ENCODE results near the gene ENKD1.

GRCh38 chr16:67713647-67714273 lies 47.2 kb upstream of the ENKD1 start:
- TF ChIP-seq CTCF (IDR thresholded peaks at IDR 0.05) (no peak), POLR2A (IDR thresholded peaks at IDR 0.05) (no peak)
